GM18498 (cell line): ENCODE results near the gene CCN6.
"Not testable (repeated sequence)": the region's sequence is repeated elsewhere in the genome, so short reads cannot be mapped to it uniquely, and the experiment has no call there.

Experiments used
- ATAC-seq: cut with Tn5 transposase; IDR thresholded peaks from one replicate; pipeline ENCODE4 v1.9.1; 2021; ENCODE audit warnings: mild to moderate bottlenecking, moderate library complexity; ENCODE audit not compliant: unreplicated experiment

Gene CCN6

GRCh38 chr6:112049026-112049799, 4.7 kb upstream of the CCN6 start:
- ATAC-seq = no peak

DNA sequence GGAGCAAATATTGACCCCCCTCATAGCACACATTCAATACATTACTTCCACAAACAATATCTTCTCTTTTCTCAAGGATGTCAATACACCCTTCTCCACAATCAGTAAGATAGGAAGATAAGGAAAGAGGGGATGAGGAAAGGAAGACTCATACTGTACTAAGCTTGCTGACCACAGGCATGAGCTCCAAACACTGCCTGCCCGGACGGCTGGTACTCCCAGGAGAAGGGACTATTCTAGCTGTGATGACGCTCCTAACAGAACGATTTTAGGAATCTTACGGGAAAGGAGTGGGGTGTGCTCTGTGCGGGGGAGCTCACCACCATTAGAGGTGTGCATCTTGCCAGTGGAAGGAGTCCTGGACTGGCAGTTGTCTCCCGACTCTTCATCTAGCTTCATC, 3.9 kb upstream of the CCN6 start:
- no peak for ATAC-seq

DNA sequence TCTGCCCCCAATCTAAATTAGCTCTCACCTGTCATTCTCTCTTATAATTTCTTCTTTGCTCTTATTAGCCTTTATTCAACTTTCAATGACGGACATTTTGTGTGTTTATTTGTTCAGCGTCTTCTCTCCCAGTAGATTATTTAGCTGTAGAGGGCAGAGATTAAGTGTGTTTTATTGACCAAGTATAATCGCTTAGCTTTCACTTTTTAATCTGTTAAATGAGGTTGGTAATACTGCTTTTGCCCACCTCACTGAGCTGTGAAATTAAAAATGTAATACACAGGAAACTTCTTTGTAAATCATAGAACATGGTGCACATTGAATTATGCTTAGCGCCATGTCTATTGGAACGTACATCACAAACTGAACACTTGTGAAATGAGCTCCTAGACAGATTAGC, 3.5 kb upstream of the CCN6 start:
- no peak for ATAC-seq

- ATAC-seq = not testable (repeated sequence)
These were observed 2.6 kb upstream of the CCN6 start for GRCh38 chr6:112051251-112051740.

- no peak for ATAC-seq
These were observed 769 bp downstream of the CCN6 start for GRCh38 chr6:112054555-112055190.

DNA sequence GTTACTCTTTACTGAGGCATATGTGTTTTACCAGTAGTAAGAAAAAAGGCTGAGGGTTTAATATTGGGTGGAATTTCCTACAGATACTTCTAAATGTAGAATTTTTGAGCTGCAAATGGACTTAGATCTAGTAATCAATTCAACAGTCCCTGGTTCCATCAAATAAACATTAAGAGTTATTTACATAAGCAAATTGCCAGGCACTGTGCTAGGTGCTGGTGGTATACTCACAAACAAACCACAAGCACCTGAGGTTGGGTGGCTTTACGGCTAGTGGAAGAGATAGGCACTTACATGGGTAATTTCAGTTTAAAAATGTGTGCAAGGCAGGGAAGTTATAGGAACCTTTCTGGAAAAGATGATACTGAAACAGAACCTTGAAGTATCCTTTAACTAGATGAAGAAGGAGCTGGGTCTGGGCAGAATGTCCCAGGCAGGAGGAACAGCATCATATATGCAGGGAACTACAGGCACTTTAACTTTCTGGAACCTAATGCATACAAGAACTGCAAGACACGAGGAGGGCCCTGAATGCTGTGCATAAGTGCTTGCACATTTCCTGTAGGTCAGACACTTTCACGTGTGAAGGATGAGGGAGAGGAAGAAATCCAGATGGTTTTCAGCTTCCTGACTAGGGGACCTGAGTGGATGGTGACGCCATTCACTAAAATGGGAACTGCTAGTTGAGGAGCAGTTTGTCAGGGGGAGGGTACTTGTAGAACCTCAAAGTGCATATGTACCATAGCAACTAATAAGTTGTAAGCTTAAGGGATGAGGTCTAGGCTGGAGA, 4.5 kb downstream of the CCN6 start:
- ATAC-seq = no peak

DNA sequence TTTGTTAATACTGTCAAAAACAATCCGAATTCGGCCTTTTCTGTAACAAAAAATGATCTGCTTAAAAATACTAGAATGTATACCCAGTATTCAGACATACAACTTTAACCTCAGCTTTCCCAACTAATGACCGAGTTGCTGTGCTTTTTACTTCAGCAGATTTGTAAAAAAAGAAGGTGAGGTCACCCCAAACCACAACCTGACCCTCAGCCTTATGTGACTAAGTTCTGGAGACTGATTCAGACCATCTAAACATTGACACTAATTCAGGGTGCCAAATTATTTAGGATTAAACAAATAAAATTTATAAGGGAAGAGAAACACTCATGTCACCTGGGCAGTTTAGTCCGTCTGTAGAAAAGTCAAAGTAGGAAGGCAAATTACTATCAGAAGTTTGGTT, 7.7 kb downstream of the CCN6 start:
- ATAC-seq = no peak

GRCh38 chr6:112062966-112063365, 9.1 kb downstream of the CCN6 start:
- ATAC-seq = no peak

DNA sequence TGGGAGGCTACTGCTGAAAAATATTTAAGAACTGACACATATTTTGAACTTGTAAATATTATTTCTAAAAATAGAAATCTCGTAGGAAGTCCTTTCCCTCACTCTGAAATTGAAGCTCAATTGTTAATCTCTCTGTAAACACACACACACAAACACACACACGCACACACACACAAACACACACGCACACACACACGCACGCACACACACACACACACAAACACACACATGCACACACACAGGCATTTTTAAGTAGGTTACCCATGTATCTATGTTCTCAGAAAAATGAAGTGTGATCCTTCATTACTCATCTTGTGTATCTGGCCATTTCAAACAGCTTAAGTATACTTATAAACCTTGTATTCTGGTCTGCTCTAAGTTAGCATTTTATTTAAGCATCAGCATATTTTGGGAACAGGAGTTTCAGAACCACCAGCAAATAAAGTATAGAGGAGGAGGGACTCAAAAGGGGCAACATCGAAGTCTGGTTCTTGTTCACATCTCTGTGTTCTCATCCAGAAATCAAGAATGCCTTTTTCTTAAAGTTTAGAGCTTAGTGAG, 11.6 kb downstream of the CCN6 start:
- ATAC-seq = no peak

DNA sequence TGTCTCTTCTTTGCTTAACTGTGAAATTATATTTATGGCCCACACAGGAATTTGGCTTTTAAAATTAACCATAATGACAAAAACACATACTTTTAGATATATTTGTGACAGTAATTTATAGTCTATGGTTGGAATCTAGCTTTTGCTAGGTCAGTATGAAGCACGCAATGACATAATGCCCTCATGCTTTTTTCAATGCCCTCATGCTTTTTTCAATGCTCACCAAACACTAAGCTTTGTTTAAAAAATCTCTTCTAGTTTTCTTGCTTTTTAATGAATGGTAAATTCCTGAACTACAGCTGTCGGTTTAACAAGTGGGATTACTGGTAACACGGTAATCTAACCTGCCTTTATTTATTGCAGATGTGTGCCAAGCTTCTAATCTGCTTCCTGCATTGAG, 12.7 kb downstream of the CCN6 start:
- ATAC-seq = no peak

- no peak for ATAC-seq
These were observed 27.7 kb downstream of the CCN6 start for GRCh38 chr6:112081569-112081968.

- no peak for ATAC-seq
These were observed 31.6 kb downstream of the CCN6 start for GRCh38 chr6:112085286-112086065.

- peak; percentile 29 for ATAC-seq
These were observed 32.8 kb downstream of the CCN6 start for GRCh38 chr6:112086744-112087135.

- ATAC-seq = peak; percentile 98
These were observed 33.4 kb downstream of the CCN6 start, which contains the start of the genes FAM229B and TUBE1 for GRCh38 chr6:112087136-112087911. FAM229B (plus strand) TSS chr6:112087591; CDS start chr6:112099284, 11,693 bp downstream. TUBE1 (minus strand) TSS chr6:112087482; CDS start chr6:112087434, 48 bp downstream.

GRCh38 chr6:112087916-112088315, 34.0 kb downstream of the CCN6 start:
- no peak for ATAC-seq

- ATAC-seq = no peak
These were observed 43.0 kb downstream of the CCN6 start for GRCh38 chr6:112096901-112097300.

DNA sequence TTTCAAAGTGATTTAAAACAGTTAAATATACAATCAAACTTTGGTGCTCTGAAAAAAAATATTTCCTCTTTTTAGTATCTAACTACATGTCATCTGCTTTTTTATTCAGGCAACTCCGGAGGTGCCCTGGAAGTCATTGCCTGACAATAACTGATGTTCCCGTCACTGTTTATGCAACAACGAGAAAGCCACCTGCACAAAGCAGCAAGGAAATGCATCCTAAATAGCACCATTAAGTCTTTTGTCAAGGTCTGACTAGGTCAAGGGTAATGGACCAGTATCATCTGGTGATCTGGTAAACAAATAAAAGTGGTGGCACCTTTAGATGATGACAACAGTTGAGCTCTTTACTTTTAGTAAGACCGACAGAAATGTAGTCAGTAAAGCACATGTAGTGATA, 46.7 kb downstream of the CCN6 start:
- ATAC-seq = no peak

GRCh38 chr6:112106026-112106425, 52.1 kb downstream of the CCN6 start:
- ATAC-seq = not testable (repeated sequence)

- no peak for ATAC-seq
These were observed 52.7 kb downstream of the CCN6 start for GRCh38 chr6:112106562-112106961.

DNA sequence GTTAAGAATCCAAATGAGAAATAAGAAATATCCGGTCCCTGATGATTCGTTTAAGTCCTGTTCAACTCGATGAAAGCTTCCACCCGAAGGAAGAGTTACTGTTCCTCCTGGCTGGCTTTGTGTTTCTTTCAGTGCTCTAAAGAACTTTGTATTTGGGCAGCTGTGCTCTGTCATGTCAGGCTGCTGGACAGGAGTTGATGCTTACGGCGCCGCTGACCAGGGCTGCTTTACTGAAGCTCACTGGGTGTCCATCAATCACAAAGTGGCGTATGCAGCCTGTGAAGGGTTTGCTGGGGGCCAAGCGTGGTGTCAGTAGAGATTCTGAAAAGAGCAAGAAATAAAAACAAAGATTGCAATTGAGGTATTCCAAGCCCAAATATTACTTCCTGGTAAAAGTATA, 55.4 kb downstream of the CCN6 start:
- no peak for ATAC-seq
